Limb (tissue), 2 donors: Measurements from ENCODE around the gene SPTB.

Experiments
- DNase-seq, 2 donors: peaks; one replicate each; pipeline ENCODE4 v3.0.0-alpha.2; 2016; ENCODE audit errors: extremely low spot score in 2 of 2

SPTB gene

DNA sequence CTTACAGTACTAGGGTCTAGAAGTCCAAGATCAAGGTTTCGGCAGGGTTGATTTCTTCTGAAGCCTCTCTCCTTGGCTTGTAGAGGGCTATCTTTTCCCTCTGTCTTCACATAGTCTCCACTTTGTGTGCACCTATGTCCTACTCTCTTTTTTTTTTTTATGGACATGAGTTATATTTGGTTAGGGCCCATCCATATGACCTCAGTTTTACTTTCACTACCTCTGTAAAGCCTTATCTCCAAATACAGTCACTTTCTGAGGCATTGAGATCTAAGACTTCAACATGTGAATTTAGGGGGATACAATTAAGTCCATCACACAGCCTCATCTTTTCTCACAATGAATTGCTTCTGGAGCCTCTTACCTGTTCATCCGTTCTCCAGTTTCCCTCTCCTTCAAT, 5.9 kb upstream of the SPTB start:
- DNase-seq = no peak

- peak; percentile 18 to 71 for DNase-seq
Observed at GRCh38 chr14:64880221-64881121, 764 bp upstream of the SPTB start.

DNA sequence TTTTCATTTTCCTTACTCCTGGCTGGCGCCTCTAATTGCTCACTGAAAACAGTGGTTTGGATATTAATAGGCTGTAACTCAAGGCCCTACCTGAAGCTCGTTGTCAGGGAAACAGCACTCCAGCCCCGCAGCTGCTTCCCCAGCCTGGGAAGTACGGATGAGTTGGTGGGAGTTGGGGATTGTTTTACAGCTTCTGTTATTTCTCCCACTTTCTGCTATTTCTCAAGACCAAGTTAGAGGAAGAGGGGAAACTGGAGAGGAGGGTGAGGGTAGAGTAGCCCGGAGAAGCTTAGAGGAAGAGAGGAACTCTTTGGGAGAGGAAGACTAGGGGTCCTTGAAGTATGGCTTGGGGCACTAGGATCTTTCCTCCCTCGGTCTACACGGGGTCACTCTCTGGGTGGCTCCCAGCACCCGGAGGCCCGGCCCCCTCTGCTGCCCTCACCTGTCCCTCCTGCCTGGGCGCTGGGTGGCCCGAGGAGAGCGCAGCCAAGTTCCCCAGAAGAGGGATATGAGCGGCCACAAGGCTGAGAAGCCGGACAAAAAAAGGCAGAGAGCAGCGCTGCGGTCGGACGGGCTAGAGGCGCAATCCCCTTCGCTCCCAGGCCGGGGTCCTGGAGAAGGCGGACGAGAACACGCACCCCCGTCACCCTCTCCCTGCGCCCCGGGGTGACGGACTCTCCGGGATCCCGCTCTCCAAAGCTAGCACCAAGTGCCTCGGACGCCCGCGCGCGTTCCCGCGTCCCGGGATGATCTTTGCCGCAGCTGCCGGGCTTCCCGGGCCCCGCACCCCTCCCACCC, 671 bp downstream of the SPTB start:
- peak in 1 of 2 donors; percentile 57 for DNase-seq

DNA sequence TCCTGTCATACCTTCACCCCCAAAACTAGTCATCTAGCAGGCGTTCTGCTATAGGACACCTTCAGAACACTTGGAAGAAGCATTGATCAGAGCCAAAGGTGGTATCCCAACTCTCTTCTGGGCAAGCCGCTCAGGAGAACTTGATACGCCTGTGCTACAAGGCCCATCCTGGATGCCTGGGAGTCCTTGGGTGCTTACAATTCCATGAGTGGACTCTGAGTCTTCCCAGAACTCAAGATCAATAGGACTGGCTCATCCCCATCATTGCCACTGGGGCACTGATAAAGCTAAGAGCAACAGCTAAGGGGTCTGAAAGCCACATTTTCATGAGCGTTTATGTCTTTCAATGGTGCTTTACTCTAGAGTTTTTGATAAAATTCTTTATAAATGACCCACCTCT, 1.9 kb downstream of the SPTB start:
- DNase-seq = no peak

DNA sequence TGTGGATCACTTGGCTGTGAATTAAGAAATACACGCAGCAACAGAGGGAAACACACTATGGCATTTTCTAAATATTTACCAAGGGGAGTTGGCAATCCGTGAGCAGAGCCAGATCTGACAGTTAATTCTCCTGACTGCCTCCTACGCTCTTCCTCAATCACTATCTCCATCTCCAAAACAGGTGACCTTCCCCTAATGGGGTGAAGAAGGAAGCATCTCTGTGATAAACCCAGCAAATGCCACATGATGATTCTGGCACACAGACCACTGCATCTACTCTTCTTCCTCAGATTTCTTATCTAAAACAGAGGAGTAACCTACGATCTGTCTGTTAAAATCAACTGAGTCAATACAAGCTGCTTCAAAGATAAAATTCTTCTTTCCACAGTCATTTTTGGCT, 4.4 kb downstream of the SPTB start:
- DNase-seq = no peak

GRCh38 chr14:64873506-64874219, 6.0 kb downstream of the SPTB start:
- no peak for DNase-seq

- DNase-seq = no peak
Observed at GRCh38 chr14:64871344-64871743, 8.4 kb downstream of the SPTB start.

GRCh38 chr14:64870160-64870559, 9.5 kb downstream of the SPTB start:
- DNase-seq = no peak

GRCh38 chr14:64868841-64869240, 10.9 kb downstream of the SPTB start:
- DNase-seq = no peak

DNA sequence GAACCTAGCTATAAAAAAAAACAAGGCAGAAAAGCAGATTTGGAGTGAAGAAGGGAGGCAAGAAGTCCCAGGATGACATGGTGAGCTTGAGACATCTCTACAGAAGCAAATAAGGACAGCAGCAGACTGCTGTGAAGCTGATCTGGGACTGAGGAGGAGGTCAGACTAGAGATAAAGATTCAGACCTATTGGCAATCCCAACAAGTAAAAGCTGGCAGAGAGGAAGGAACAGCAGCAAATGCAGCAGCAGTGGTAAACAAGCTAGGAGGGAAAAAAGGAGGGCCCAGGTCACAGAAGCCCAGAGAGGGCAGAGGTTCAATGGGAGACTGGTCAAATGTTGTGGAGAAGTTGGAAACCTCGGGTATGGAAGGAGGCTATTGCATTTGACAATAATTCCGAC, 11.3 kb downstream of the SPTB start:
- no peak for DNase-seq

DNA sequence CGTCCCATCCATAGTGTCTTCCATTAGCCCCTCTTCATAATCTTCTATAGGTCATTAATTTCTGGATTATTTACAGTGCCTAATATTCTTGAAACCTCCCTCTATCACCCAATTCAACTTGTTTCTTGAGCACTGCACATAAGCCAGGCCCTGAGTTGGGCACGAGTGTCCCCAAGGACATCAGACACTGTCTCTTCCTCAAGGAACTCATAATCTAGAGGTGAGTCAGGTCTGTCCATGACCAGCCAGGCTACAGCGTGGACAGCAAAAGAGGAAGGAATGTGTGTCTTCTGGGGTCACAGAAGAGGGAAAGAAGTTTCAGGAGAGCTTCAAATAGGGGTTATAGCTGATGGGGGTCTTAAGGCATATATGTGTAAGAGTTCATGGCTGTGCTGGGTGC, 12.5 kb downstream of the SPTB start:
- no peak for DNase-seq

DNA sequence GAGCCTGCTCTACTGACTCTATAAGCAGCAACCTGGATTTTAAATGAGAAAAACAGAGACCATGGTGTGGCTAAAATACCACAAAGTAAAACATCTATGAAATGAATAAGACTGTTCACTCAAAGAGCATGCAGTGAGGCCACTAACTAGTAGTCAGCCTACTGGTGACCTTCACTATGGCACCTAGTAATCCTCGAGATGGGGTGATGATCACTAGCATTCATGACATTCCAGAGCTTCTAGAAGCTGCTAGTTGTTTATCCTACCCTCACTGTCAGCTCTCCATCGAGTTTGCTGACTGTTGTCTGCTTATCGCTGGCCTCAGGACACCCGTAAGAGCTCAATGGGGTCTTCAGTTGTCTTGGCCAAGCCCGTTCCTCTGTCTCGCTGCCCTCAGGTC, 13.7 kb downstream of the SPTB start:
- no peak for DNase-seq

GRCh38 chr14:64865109-64865508, 14.6 kb downstream of the SPTB start:
- no peak for DNase-seq

DNA sequence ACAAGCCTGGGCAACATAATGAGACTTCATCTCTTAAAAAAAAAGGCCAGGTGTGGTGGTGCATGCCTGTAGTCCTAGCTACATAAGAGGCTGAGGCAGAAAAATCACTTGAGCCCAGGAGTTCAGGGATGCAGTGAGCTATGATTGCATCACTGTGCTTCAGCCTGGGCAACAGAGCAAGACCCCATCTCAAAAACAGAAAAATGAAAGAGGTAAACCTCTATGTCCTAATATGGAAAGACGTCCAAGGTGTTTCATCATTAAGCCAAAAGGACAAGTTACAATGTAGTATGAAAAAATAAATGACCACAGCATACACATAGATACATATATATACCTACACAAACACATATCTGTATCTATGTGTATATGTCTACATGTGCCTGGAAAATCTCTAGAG, 15.4 kb downstream of the SPTB start:
- no peak for DNase-seq

DNA sequence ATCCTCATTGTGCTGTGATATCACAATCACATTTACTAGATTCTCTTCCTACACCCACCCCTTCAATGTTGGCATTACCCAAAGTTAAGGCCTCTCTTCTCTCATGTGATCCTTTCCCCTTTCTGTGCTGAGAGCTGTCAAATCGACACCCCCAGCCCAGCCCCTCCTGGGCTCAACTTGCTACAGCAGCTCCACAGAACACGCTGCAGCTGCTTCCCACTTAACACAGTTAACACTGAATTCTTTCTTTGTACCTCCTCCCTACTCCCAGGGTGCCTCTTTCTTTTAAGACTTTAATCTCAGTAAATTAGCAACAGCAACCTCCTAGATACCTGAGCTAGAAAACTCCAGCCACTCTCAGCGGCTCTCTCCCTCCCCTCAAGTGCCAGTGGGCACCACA, 17.8 kb downstream of the SPTB start:
- no peak for DNase-seq

GRCh38 chr14:64860039-64860438, 19.7 kb downstream of the SPTB start:
- no peak for DNase-seq

DNA sequence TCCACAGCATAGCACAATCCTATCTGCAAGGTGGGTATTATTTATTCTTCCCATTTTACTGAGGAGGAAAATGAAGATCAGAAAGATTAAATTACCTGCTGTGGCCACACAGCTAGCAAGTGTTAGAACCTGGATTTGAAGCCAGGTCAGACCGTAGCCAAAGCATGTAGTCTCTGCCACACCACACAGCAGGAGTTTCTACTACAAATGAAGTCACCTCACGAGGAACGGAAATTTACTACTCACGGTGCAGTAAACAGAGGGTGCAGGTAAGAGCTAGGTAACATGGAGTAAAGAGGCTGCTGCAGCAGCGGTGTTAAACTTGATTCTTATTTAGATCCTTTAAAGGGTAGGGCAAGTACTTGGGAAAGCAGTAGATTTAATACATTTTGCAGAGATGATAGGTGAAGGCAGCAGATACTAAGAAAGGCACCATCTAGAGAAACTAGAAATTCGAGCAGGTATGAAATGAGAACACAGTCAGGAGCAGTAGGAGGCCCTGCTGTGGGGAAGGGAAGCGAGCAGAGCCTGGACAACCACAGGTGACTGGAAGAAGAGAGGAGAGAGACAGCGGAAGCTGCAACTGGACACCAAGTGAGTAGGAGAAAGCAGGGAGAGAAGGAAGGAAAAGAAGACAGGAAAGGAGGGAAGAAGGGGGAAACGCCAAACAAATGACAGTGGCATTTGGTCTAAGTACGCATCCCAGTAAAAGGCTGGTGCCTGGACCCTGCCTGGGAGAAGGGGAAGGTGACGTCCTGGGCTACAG, 21.5 kb downstream of the SPTB start:
- DNase-seq = no peak

- no peak for DNase-seq
Observed at GRCh38 chr14:64856529-64857445, 22.9 kb downstream of the SPTB start.

- DNase-seq = no peak
Observed at GRCh38 chr14:64855721-64856528, 23.8 kb downstream of the SPTB start.
